Measurements from ENCODE around the gene AHNAK.
A peak's percentile ranks its signal among the peaks of the same experiment; 100 is the strongest.
"Not testable (repeated sequence)": the region's sequence is repeated elsewhere in the genome, so short reads cannot be mapped to it uniquely, and the experiment has no call there.

Gene AHNAK
- total RNA-seq, result 1,738 to 6,555 (median 3,909) reads per million in 18 experiments

- DNase-seq, result peak; percentile 66 to 83
These were observed at the start of gene AHNAK for GRCh38 chr11:62546244-62546928. AHNAK (minus strand) TSS chr11:62546806; CDS start chr11:62536098, 10,708 bp downstream.

GRCh38 chr11:62595124-62595523 lies 48.5 kb upstream of the AHNAK start:
- DNase-seq, result no peak

GRCh38 chr11:62593434-62594044 lies 46.9 kb upstream of the AHNAK start:
- peak; percentile 85 to 86 for DNase-seq

GRCh38 chr11:62592989-62593421 lies 46.4 kb upstream of the AHNAK start:
- DNase-seq, result no peak

GRCh38 chr11:62592146-62592815 lies 45.7 kb upstream of the AHNAK start:
- peak in 1 of 2 donors; percentile 27 for DNase-seq

GRCh38 chr11:62591448-62592145 lies 45.0 kb upstream of the AHNAK start, which contains the start of gene TUT1:
TUT1 (minus strand) TSS chr11:62591523; CDS start chr11:62591485, 38 bp downstream.
- peak; percentile 99 for DNase-seq

GRCh38 chr11:62588966-62589637 lies 42.5 kb upstream of the AHNAK start:
- peak in 1 of 2 donors; percentile 17 for DNase-seq

- DNase-seq, result not testable (repeated sequence)
These were observed 38.8 kb upstream of the AHNAK start for GRCh38 chr11:62585356-62585755.

- DNase-seq, result not testable (repeated sequence)
These were observed 35.1 kb upstream of the AHNAK start for GRCh38 chr11:62581735-62582134.

- no peak for DNase-seq
These were observed 34.5 kb upstream of the AHNAK start for GRCh38 chr11:62580959-62581715.

- DNase-seq, result no peak
These were observed 32.6 kb upstream of the AHNAK start for GRCh38 chr11:62579252-62579651.

GRCh38 chr11:62578541-62578940 lies 31.9 kb upstream of the AHNAK start:
- no peak for DNase-seq

- DNase-seq, result peak; percentile 75 to 89
These were observed 30.6 kb upstream of the AHNAK start for GRCh38 chr11:62577046-62577714.

GRCh38 chr11:62575837-62576236 lies 29.2 kb upstream of the AHNAK start:
- no peak for DNase-seq

- no peak for DNase-seq
These were observed 28.6 kb upstream of the AHNAK start for GRCh38 chr11:62575156-62575555.

- DNase-seq, result peak; percentile 17 to 66
These were observed 27.9 kb upstream of the AHNAK start for GRCh38 chr11:62574363-62575071.

- peak; percentile 100 for DNase-seq
These were observed 27.2 kb upstream of the AHNAK start, which contains the start of gene EEF1G for GRCh38 chr11:62573592-62574362. EEF1G (minus strand) TSS chr11:62573891; CDS start chr11:62573842, 49 bp downstream.

GRCh38 chr11:62573006-62573591 lies 26.5 kb upstream of the AHNAK start:
- peak; percentile 23 to 33 for DNase-seq

- no peak for DNase-seq
These were observed 25.8 kb upstream of the AHNAK start for GRCh38 chr11:62572431-62572830.

All from inflammatory macrophage (primary cell).